Endothelial cell of umbilical vein (primary cell): ENCODE measurements around the gene ALG13. TPM values are rescaled to one million over a fixed set of nuclear protein-coding genes. Genes with fewer than 3 reads are reported as not detected.

Source experiments
- BruUV-seq: library from RNA; stranded (reverse); fragments of 400-500 nt; replicated peaks from 2 replicates; lab custom pipeline; 2021; lab: Mats Ljungman, UMichigan
- CTCF ChIA-PET: fragments of 300-600, 350-600 bp; sonication (Branson Sonifier 250); formaldehyde crosslinking; loops from one replicate; lab custom pipeline; 2021; ENCODE audit warnings: antibody characterized with exemption, inconsistent platforms; lab: Charles Lee
- POLR2A ChIA-PET: fragments of 300-600, 350-600 bp; sonication (Branson Sonifier 250); formaldehyde crosslinking; loops from one replicate; lab custom pipeline; 2021; ENCODE audit warnings: antibody characterized with exemption, inconsistent platforms; lab: Charles Lee
- DNase-seq: peaks from one replicate; pipeline ENCODE4 v3.0.0-alpha.2; 2011; ENCODE audit warnings: low read depth, low spot score
- FAIRE-seq: peaks from 2 replicates; lab custom pipeline; 2011; peaks lifted over from hg19 to GRCh38; lab: Jason Lieb, UNC
- H2AFZ ChIP-seq: 2 replicates; pipeline ENCODE4 v1.6.0; 2012; ENCODE audit warnings: low read depth, low read length, control low read depth, inconsistent platforms
- H3K27ac ChIP-seq: 2 replicates; pipeline ENCODE4 v1.5.1; 2011; ENCODE audit warnings: low read depth, mild to moderate bottlenecking, control low read depth, low read length, moderate library complexity; ENCODE audit not compliant: insufficient read depth
- H3K27me3 ChIP-seq, 2 experiments: 2 replicates each; pipeline versions ENCODE4 v1.6.0 to v1.6.1; 2011; ENCODE audit warnings: low read length in 2 of 2, mixed read lengths in 1 of 2; ENCODE audit not compliant: control insufficient read depth in 2 of 2, insufficient read depth in 2 of 2
- H3K36me3 ChIP-seq, 2 experiments: 2 replicates in 1 of 2; 3 replicates in 1 of 2; pipeline ENCODE4 v1.5.1; 2011; ENCODE audit warnings: low read length in 2 of 2, mild to moderate bottlenecking in 1 of 2, moderate library complexity in 1 of 2; ENCODE audit not compliant: control insufficient read depth in 2 of 2, insufficient read depth in 2 of 2; ENCODE audit errors: extremely low read depth in 1 of 2
- H3K4me1 ChIP-seq: 3 replicates; pipeline ENCODE4 v1.5.1; 2011; ENCODE audit warnings: mild to moderate bottlenecking, low read length; ENCODE audit not compliant: control insufficient read depth, insufficient read depth; ENCODE audit errors: extremely low read depth
- H3K4me2 ChIP-seq: 2 replicates; pipeline ENCODE4 v1.6.1; 2011; ENCODE audit warnings: low read length, control low read depth, mixed read lengths; ENCODE audit not compliant: insufficient read depth
- H3K4me3 ChIP-seq, 3 experiments: fragments of 200-600 bp in 1 of 3; sonication (generic), shearing (Covaris generic) in 1 of 3; replicated peaks in 1 of 3; 2 replicates each; pipeline ENCODE4 v1.5.1; 2011 to 2016; ENCODE audit warnings: control low read depth in 3 of 3, low read length in 3 of 3, mild to moderate bottlenecking in 2 of 3, inconsistent platforms in 1 of 3, low read depth in 1 of 3, moderate library complexity in 1 of 3; ENCODE audit not compliant: insufficient read depth in 1 of 3
- H3K79me2 ChIP-seq: 2 replicates; pipeline ENCODE4 v1.6.0; 2012; ENCODE audit warnings: low read length, inconsistent platforms; ENCODE audit not compliant: control insufficient read depth, insufficient read depth
- H3K9ac ChIP-seq: replicated peaks from 2 replicates; pipeline ENCODE3; 2011; ENCODE audit warnings: low read length, control low read depth; ENCODE audit not compliant: insufficient read depth; ENCODE audit errors: extremely low read depth
- H3K9me1 ChIP-seq: replicated peaks from 3 replicates; pipeline ENCODE4 v1.6.0; 2011; ENCODE audit warnings: mild to moderate bottlenecking, low read length; ENCODE audit not compliant: control insufficient read depth, insufficient read depth; ENCODE audit errors: extremely low read depth
- H3K9me3 ChIP-seq: replicated peaks from 2 replicates; pipeline ENCODE4 v1.5.1; 2012; ENCODE audit warnings: low read length, inconsistent platforms; ENCODE audit not compliant: control insufficient read depth, insufficient read depth
- H4K20me1 ChIP-seq: replicated peaks from 2 replicates; pipeline ENCODE3; 2011; ENCODE audit warnings: mild to moderate bottlenecking, low read length; ENCODE audit not compliant: control insufficient read depth, insufficient read depth; ENCODE audit errors: extremely low read depth
- CTCF ChIP-seq, 2 donors: IDR thresholded peaks; 1 replicate in 1 of 2; 2 replicates in 1 of 2; pipeline ENCODE4 v1.5.1; 2011; ENCODE audit warnings: low read length in 2 of 2, mild to moderate bottlenecking in 2 of 2, moderate library complexity in 2 of 2, control low read depth in 1 of 2, inconsistent platforms in 1 of 2, low read depth in 1 of 2; ENCODE audit not compliant: insufficient read depth in 1 of 2; ENCODE audit errors: extremely low read depth in 1 of 2
- EZH2 ChIP-seq: IDR thresholded peaks from 2 replicates; pipeline ENCODE4 v1.6.1; 2012; ENCODE audit warnings: borderline replicate concordance, low read depth, mild to moderate bottlenecking, moderate library complexity, low read length, inconsistent platforms; ENCODE audit not compliant: severe bottlenecking
- FOS ChIP-seq: IDR thresholded peaks from 2 replicates; pipeline ENCODE4 v1.6.1; 2011; ENCODE audit warnings: mild to moderate bottlenecking, low read length, moderate library complexity, borderline replicate concordance; ENCODE audit not compliant: insufficient read depth
- GATA2 ChIP-seq: IDR thresholded peaks from 2 replicates; pipeline ENCODE4 v1.7.0; 2011; ENCODE audit warnings: low read depth, mild to moderate bottlenecking, moderate library complexity, mixed read lengths, low read length; ENCODE audit not compliant: insufficient read length, insufficient read depth
- JUN ChIP-seq: IDR thresholded peaks from 2 replicates; pipeline ENCODE4 v1.6.1; 2011; ENCODE audit warnings: borderline replicate concordance, low read depth; ENCODE audit not compliant: insufficient read length, insufficient read depth
- MAX ChIP-seq: IDR thresholded peaks from 2 replicates; pipeline ENCODE4 v1.6.1; 2011; ENCODE audit not compliant: insufficient read depth, insufficient read length
- MYC ChIP-seq: IDR thresholded peaks from one replicate; pipeline ENCODE4 v1.6.1; 2011; ENCODE audit warnings: mild to moderate bottlenecking, low read depth, low read length
- POLR2A ChIP-seq: IDR thresholded peaks from 2 replicates; pipeline ENCODE4 v1.6.1; 2012; ENCODE audit warnings: low read depth, mild to moderate bottlenecking, control low read depth, low read length
- POLR2AphosphoS5 ChIP-seq: IDR thresholded peaks from 2 replicates; pipeline ENCODE4 v1.6.1; 2012; ENCODE audit warnings: low read depth, mild to moderate bottlenecking, control low read depth, low read length, moderate library complexity; ENCODE audit not compliant: insufficient read depth
- dilution Hi-C: fragments of 300-500 bp; cut with MboI; formaldehyde crosslinking; loops from one replicate; pipeline ENCODE4 v1.15.0; 2019; ENCODE audit warnings: low sequenced_read_pairs; ENCODE audit not compliant: extremely low pct_ligation_motif_present
- intact Hi-C: fragments of 100-400 bp; cut with micrococcal nuclease; formaldehyde crosslinking; loops from one replicate; pipeline ENCODE4 v1.10.0; 2022
- polyA plus RNA-seq, 4 experiments: library from polyadenylated mRNA; depleted of rRNA in 3 of 4; stranded (reverse) in 3 of 4; unstranded in 1 of 4; fragments of >200 nt; gene quantifications; 2 replicates each; pipeline versions ENCODE4 v1.2.1 to v1.2.3, GENCODE V29; 2011 to 2012; ENCODE audit warnings: missing spikeins in 1 of 4
- total RNA-seq: library from RNA; stranded (reverse); gene quantifications from 2 replicates; pipeline ENCODE4 v1.2.3, GENCODE V29; 2021

Gene ALG13
- total and polyA plus RNA-seq, 2 donors (not counting 3 experiments of a cell fraction or from before 2014, with no cell fraction given) = 37.9 to 59.2 TPM

- peak; percentile 59 for FAIRE-seq
Measured at GRCh38 chrX:111742018-111742417, 61.0 kb downstream of the ALG13 start.

More at GRCh38 chrX:111742018-111742417, 61.0 kb downstream of the ALG13 start:
- H3K36me3 ChIP-seq = peaks cover 0 to 1% of the 10 kb centered on the region in 2 experiments
- no peaks in the 10 kb centered on the region for H3K79me2 ChIP-seq
- no peaks in the 10 kb centered on the region for H3K4me1 ChIP-seq
- no peaks in the 10 kb centered on the region for H4K20me1 ChIP-seq
- no peak for DNase-seq
- CTCF ChIA-PET = no interaction called here
- H3K9ac ChIP-seq = no peak overlapping the region
- dilution Hi-C loops (no loop called here), intact Hi-C loops (no loop called here)
- H3K9me3 ChIP-seq = no peaks in the 10 kb centered on the region
- no TSS peak for BruUV-seq
- no peaks in the 10 kb centered on the region for H3K27me3 ChIP-seq
- no peak overlapping the region for H3K27ac ChIP-seq
- POLR2A ChIA-PET = no interaction called here
- no peaks in the 10 kb centered on the region for H3K9me1 ChIP-seq
- H2AFZ ChIP-seq = no peak overlapping the region
- H3K4me2 ChIP-seq = no peak overlapping the region
- TF ChIP-seq CTCF (IDR thresholded peaks at IDR 0.05; ENCODE audit: extremely low read depth in 1 of 2, insufficient read depth in 1 of 2, low read depth in 1 of 2, low read length in 2 of 2) = no peak
- TF ChIP-seq JUN = no peak
- no peak for TF ChIP-seq MAX
- TF ChIP-seq MYC = no peak
- TF ChIP-seq EZH2 = no peak
- no peak for TF ChIP-seq GATA2
- no peak for TF ChIP-seq POLR2AphosphoS5
- no peak for TF ChIP-seq FOS
- no peak for TF ChIP-seq POLR2A
- H3K4me3 ChIP-seq = no peak overlapping the region
